Measurements from ENCODE around the gene GLT8D1.

Gene GLT8D1

DNA sequence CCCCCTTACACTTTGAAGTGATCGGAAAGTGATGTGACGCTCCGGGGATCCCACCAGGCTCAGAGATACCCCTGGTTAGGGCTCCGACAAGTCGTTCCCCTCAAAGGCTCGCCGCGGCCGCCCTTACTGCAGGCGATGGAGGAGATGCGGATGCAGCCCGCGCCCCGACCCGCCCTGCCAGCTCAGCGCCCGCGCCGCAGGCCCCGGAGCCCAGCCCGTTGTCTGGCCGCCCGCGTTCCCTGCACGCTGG lies 228 bp downstream of the GLT8D1 start:
- peak; percentile 64 for DNase-seq (ENCODE audit: low spot score)
- TF ChIP-seq, protein P1, sequence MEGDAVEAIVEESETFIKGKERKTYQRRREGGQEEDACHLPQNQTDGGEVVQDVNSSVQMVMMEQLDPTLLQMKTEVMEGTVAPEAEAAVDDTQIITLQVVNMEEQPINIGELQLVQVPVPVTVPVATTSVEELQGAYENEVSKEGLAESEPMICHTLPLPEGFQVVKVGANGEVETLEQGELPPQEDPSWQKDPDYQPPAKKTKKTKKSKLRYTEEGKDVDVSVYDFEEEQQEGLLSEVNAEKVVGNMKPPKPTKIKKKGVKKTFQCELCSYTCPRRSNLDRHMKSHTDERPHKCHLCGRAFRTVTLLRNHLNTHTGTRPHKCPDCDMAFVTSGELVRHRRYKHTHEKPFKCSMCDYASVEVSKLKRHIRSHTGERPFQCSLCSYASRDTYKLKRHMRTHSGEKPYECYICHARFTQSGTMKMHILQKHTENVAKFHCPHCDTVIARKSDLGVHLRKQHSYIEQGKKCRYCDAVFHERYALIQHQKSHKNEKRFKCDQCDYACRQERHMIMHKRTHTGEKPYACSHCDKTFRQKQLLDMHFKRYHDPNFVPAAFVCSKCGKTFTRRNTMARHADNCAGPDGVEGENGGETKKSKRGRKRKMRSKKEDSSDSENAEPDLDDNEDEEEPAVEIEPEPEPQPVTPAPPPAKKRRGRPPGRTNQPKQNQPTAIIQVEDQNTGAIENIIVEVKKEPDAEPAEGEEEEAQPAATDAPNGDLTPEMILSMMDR (IDR thresholded peaks at IDR 0.05; ENCODE audit: poor library complexity, severe bottlenecking) = no peak
- Histone ChIP-seq H3K4me1 (ENCODE audit: insufficient read depth, poor library complexity, severe bottlenecking) (peaks cover 9% of the 10 kb centered on the region), H3K27me3 (ENCODE audit: insufficient read depth, poor library complexity, severe bottlenecking) (no peaks in the 10 kb centered on the region), H3K9me3 (ENCODE audit: severe bottlenecking) (no peaks in the 10 kb centered on the region), H3K36me3 (ENCODE audit: low read depth) (peaks cover 26% of the 10 kb centered on the region), H3K27ac (ENCODE audit: poor library complexity, severe bottlenecking) (peak overlapping the region; percentile 64), H3K4me3 (ENCODE audit: severe bottlenecking) (peak overlapping the region; percentile 97)
- ATAC-seq (ENCODE audit: low read depth) = no peak

DNA sequence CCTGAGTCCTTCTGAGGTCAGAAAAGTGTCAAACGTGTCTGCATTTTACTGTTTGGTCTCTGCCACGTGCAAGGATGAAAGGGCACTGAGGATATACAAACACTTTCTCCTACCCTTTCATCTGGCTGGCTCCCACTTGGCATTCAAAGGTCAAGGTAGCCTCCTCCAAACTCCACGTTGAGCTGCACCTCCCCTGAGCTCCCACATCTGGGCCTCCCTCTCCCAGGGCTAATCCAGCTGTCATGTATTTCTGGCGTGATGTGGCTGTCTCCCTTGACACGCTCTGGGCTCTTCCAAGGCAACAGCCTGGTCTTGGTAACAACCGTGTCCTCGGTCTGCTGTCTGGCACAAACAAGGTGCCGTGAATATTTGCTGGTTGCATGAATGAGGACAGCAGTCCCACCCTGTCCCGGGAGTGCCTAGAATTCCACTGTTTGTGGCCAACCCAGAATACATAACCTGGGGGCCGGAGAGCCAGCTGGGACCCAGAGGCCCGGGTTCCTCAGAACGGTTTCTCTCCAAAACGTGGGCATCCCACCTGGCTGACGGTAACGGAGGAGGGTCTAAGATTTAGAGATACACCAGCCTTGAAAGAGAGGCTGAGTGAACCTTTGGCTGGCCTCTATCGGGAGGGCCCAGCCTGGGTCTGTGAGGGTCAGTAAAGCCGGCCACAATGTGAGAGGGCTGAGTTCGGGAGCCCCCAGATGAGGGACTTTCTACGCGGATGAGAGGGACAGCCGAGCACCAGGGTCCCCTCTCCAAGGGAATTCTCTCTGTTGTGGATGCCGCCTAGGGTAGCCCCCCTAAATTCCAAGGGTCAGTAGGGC lies 767 bp downstream of the GLT8D1 start:
- H3K27me3 ChIP-seq (ENCODE audit: insufficient read depth, poor library complexity, severe bottlenecking) = no peaks in the 10 kb centered on the region
- TF ChIP-seq, protein P1 (IDR thresholded peaks at IDR 0.05; ENCODE audit: poor library complexity, severe bottlenecking) = no peak
- peak overlapping the region; percentile 64 for H3K27ac ChIP-seq (ENCODE audit: poor library complexity, severe bottlenecking)
- peaks cover 9% of the 10 kb centered on the region for H3K4me1 ChIP-seq (ENCODE audit: insufficient read depth, poor library complexity, severe bottlenecking)
- H3K9me3 ChIP-seq (ENCODE audit: severe bottlenecking) = no peaks in the 10 kb centered on the region
- DNase-seq (ENCODE audit: low spot score) (no peak), ATAC-seq (ENCODE audit: low read depth) (peak; percentile 22)
- peak overlapping the region; percentile 97 for H3K4me3 ChIP-seq (ENCODE audit: severe bottlenecking)
- H3K36me3 ChIP-seq (ENCODE audit: low read depth) = peaks cover 31% of the 10 kb centered on the region

DNA sequence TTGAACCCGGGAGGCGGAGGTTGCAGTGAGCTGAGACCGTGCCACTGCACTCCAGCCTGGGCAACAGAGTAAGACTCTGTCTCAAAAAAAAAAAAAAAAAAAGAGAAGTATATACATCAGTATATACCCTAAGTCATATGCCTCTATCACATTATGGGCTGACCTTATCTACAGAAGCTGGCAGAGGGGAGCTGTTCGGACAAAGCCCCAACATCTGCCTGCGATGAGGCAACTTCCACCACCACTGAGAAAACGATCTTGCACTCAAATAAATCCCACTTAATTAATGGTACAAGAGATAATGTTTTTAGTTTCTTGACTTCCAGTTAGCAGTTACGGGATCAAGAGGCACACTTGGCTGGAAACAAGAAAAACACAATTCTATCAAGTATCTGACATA lies 2.2 kb downstream of the GLT8D1 start:
- no peaks in the 10 kb centered on the region for H3K9me3 ChIP-seq (ENCODE audit: severe bottlenecking)
- no peak overlapping the region for H3K4me3 ChIP-seq (ENCODE audit: severe bottlenecking)
- H3K27me3 ChIP-seq (ENCODE audit: insufficient read depth, poor library complexity, severe bottlenecking) = no peaks in the 10 kb centered on the region
- DNase-seq (ENCODE audit: low spot score) = no peak
- H3K36me3 ChIP-seq (ENCODE audit: low read depth) = peaks cover 38% of the 10 kb centered on the region
- TF ChIP-seq, protein P1 (IDR thresholded peaks at IDR 0.05; ENCODE audit: poor library complexity, severe bottlenecking) = no peak
- H3K4me1 ChIP-seq (ENCODE audit: insufficient read depth, poor library complexity, severe bottlenecking) = peaks cover 9% of the 10 kb centered on the region
- no peak overlapping the region for H3K27ac ChIP-seq (ENCODE audit: poor library complexity, severe bottlenecking)
- no peak for ATAC-seq (ENCODE audit: low read depth)

DNA sequence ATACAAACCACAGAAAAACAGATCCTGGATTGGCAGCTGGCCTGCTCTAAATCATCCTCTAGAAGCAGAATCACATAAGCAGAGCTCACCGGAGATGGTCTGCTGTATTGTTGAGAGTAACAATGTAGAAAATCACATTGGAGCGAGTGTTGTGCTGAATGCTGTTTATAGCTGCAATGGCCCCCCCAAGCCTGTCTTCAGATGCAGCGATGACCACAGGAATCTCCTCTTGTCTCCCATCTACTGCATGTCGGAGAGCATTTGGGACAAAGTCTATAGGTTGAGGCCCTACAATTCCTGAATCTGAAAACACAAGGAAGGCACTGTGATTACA lies 8.0 kb downstream of the GLT8D1 start:
- H3K9me3 ChIP-seq (ENCODE audit: severe bottlenecking) = no peaks in the 10 kb centered on the region
- H3K4me1 ChIP-seq (ENCODE audit: insufficient read depth, poor library complexity, severe bottlenecking) = no peaks in the 10 kb centered on the region
- 0 out of 3 replicates have a peak, but pooled peaks have one; percentile 4 for ATAC-seq (ENCODE audit: low read depth)
- no peaks in the 10 kb centered on the region for H3K27me3 ChIP-seq (ENCODE audit: insufficient read depth, poor library complexity, severe bottlenecking)
- no peak overlapping the region for H3K4me3 ChIP-seq (ENCODE audit: severe bottlenecking)
- TF ChIP-seq, protein P1 (IDR thresholded peaks at IDR 0.05; ENCODE audit: poor library complexity, severe bottlenecking) = no peak
- H3K36me3 ChIP-seq (ENCODE audit: low read depth) = peaks cover 87% of the 10 kb centered on the region
- no peak overlapping the region for H3K27ac ChIP-seq (ENCODE audit: poor library complexity, severe bottlenecking)
- no peak for DNase-seq (ENCODE audit: low spot score)

All from RWPE2 (cell line).